MG63 (cell line): ENCODE measurements around the gene DRC3. TPM values are rescaled to one million over a fixed set of nuclear protein-coding genes. Genes with fewer than 3 reads are reported as not detected.

Experiments
- DNase-seq: peaks from one replicate; pipeline ENCODE4 v3.0.0-alpha.2; 2020
- H3K27me3 ChIP-seq: fragments of 250-450 bp; sonication (Bioruptor Pico); 2 replicates; pipeline ENCODE4 v1.5.1; 2020; ENCODE audit warnings: mild to moderate bottlenecking, moderate library complexity
- H3K36me3 ChIP-seq: fragments of 250-450 bp; sonication (Bioruptor Pico); 2 replicates; pipeline ENCODE4 v1.5.1; 2020; ENCODE audit warnings: mild to moderate bottlenecking, moderate library complexity
- H3K4me3 ChIP-seq: fragments of 250-450 bp; sonication (Bioruptor Pico); 2 replicates; pipeline ENCODE4 v1.5.1; 2020; ENCODE audit warnings: mild to moderate bottlenecking, moderate library complexity
- H3K9me3 ChIP-seq: fragments of 250-450 bp; sonication (Bioruptor Pico); 2 replicates; pipeline ENCODE4 v1.5.1; 2020; ENCODE audit warnings: mild to moderate bottlenecking, moderate library complexity
- total RNA-seq: library from RNA; depleted of rRNA; stranded (reverse); fragments of >200 nt; shearing (Covaris generic); gene quantifications from 2 replicates; pipeline ENCODE4 v1.2.3, GENCODE V29; 2014; ENCODE audit warnings: low replicate concordance; rRNA removed

DRC3 gene
- total RNA-seq, 1 experiment from 2014 or later = 1.3 TPM

DNA sequence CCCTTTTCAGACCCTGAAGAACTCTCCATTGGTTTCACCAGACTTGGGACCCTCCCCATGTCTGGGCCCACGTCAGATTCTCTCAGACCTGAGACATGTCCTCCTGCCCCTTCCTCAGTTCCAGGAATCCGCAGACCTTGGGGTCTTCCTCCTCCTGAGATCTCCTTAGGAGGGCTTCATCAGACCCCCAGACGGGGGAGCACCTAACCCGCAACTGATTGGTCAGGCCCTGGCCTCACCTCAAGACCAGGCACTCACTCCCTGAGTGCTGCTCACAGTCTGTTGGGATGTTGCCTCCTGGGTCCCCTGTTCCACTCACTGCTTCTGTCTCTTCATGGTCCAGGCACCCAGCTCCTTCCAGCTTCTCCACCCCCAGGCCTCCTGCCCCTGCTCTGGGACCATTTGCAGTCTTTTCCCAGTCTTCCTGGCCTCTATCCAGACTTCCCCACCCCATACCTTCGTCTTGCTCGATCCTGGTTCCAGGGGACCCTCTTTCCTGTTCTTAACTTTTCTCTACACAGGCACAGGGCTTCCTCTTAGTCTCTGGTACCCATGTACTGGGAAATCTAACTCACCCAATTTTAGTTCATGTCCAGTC is 67.7 kb downstream of the DRC3 start:
- Histone ChIP-seq H3K36me3 (no peaks in the 10 kb centered on the region), H3K27me3 (no peaks in the 10 kb centered on the region), H3K4me3 (peak overlapping the region; percentile 82), H3K9me3 (no peaks in the 10 kb centered on the region)
- no peak for DNase-seq

DNA sequence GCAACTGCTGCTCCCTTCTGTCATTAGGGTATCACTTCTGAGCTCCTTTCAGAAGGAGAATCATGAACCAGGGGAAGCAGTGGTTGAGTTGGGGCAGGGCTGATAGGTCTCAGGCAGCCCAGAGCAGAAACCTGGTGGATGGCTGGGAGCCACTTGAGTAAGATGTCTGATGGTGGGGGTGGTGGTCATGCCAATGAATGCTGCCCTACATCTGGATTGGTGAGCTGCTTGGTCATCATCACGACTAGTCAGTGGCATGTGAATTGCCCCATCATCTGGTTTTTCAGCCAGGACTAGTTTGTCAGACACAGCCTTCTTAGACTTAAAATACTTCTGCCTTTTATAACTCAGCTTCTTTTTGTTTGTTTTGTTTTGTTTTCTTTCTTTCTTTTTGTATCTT is 69.1 kb downstream of the DRC3 start:
- Histone ChIP-seq H3K4me3 (no peak overlapping the region), H3K9me3 (no peaks in the 10 kb centered on the region), H3K36me3 (no peaks in the 10 kb centered on the region), H3K27me3 (no peaks in the 10 kb centered on the region)
- peak; percentile 13 for DNase-seq

DNA sequence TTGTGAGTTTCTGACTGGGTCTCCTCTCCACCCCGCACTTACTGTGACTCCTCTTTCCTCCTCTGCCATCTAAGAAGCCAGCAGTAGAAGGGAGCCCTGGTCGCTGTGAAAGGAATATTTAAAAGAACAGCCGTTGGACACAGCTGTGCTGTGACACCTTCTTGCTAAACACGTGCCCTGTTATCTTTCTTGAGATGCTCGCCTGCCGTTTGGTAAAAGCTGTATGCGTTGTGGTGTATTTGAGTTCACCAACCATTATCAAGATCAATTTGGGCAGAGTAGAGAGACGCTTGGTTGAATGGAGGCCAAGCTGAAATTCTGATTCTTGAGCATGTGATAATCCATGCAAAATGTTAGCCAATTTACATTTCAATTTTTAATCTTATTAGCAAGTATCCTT is 70.3 kb downstream of the DRC3 start:
- H3K27me3 ChIP-seq = no peaks in the 10 kb centered on the region
- no peak overlapping the region for H3K4me3 ChIP-seq
- DNase-seq = no peak
- no peaks in the 10 kb centered on the region for H3K9me3 ChIP-seq
- no peaks in the 10 kb centered on the region for H3K36me3 ChIP-seq

DNA sequence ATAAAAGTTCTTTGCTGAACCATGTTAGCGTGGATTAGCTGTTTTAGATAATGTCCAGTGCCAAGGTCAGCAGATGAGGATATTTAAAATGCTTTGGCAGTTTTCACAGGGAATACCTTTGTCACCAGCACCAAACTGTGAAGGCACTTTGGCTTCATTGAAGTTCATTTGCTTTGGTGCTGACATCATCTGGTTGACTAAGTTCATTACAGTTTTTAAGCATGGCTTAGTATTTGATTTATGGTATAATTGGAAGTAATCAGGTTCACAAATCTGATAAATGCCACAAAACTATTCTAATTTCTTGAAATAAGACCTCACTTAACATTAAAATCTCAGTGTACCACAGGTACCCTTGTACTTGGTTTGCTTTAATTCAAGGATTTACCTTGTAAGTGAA is 70.8 kb downstream of the DRC3 start:
- Histone ChIP-seq H3K4me3 (no peak overlapping the region), H3K36me3 (no peaks in the 10 kb centered on the region), H3K9me3 (no peaks in the 10 kb centered on the region), H3K27me3 (no peaks in the 10 kb centered on the region)
- no peak for DNase-seq

DNA sequence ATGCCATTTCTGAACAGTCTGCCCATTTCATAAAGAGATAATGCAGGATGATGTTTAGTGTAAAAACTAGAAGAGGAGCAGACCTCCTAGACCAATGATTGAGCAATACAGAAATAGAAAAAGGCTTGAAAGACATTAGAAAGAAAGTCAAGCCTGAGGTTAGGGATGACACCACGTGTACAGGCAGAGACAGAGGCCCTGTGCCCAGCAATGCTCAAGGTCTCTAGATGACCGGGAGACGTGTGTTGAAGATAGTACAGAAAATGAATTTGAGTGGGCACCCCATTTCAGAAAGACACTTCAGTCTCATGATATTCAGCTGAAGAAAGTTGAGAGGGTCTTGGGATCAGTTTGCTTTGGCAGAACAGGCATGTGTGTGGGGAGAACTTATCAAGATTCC is 71.9 kb downstream of the DRC3 start:
- H3K36me3 ChIP-seq = no peaks in the 10 kb centered on the region
- H3K27me3 ChIP-seq = no peaks in the 10 kb centered on the region
- H3K9me3 ChIP-seq = no peaks in the 10 kb centered on the region
- no peak overlapping the region for H3K4me3 ChIP-seq
- no peak for DNase-seq

DNA sequence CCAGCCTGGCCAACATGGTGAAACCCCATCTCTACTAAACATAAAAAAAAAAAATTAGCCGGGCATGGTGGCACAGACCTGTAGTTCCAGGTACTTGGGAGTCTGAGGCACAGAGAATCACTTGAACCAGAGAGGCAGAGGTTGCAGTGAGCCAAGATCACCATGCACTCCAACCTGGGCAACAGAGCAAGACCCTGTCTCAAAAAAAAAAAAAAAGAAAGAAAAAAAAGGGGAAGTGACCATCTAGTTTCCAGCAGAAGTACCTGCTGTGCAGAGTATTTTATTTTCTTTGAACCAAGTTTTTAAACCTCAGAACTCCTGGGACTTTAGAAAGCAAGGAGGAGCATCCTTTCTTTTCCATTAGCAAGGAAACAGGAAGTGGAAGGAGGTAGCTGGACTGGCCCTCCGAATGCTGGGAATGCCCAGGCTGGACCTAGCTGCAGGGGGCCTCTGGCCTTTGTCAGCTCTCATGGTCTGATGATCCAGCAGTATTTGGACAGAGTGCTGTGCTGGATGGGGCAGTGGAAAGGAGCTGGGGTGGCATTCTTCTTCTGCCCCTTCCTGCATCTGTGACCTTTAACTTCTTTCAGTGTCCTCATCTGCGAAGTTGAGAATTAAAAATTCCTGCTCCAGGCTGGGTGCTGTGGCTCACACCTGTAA is 73.2 kb downstream of the DRC3 start:
- no peak overlapping the region for H3K4me3 ChIP-seq
- no peaks in the 10 kb centered on the region for H3K36me3 ChIP-seq
- DNase-seq = no peak
- no peaks in the 10 kb centered on the region for H3K9me3 ChIP-seq
- H3K27me3 ChIP-seq = no peaks in the 10 kb centered on the region

DNA sequence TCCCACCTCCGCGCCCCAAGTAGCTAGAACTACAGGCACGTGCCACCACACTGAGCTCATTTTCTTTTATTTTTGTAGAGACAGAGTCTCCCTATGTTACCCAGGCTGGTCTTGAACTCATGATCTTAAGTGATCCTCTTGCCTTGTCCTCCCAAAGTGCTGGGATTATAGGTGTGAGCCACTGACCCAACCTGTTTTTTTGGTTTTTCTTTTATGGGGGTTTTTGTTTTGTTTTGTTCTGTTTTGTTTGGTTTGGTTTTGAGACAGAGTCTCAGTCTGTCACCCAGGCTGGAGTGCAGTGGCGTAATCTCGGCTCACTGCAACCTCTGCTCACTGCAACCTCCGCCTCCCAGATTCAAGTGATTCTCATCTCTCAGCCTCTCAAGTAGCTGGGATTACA is 82.9 kb downstream of the DRC3 start:
- Histone ChIP-seq H3K4me3 (no peak overlapping the region), H3K27me3 (no peaks in the 10 kb centered on the region), H3K36me3 (no peaks in the 10 kb centered on the region; the same call in 1 of the 2 replicates), H3K9me3 (no peaks in the 10 kb centered on the region)
- no peak for DNase-seq

DNA sequence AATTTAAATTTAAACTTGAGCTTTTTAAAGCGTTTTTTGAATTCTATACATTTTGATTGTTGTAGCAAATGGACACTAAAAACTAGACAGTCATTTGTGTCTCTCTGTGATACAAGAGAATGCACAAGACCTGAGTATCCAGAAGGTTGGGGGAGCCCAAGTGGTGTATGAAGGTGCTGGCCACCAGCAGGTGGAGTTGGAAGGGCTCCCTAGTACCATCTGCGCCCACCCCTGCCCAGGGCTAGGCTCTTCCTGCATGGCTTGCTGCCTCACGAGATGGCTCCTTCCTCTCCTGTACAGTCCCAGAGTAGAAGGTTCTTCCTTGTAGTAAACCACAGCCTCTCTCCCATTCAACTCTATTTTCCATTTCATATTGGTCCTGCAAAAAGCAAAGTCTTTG is 83.6 kb downstream of the DRC3 start:
- no peak for DNase-seq
- H3K36me3 ChIP-seq = no peaks in the 10 kb centered on the region; the same call in 1 of the 2 replicates

DNA sequence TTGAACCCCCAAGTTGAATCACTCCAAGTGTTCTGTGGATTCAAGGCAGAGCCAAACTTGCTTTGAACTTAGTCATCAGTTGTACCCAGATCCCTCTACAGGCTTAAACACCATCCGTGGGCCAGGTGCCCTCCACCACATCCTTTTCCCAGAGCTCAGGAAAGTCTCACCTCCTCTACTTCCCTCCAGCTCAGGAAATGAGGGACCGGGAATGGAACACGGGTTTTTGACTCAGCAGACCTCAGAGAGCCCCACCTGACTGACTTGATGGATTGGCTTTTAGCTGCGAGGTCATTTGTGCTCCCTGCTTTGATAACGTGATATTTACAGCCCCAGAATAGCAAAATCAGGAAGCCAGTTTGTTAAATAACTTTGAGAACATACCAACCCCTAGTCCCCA is 86.6 kb downstream of the DRC3 start:
- no peaks in the 10 kb centered on the region; the same call in 1 of the 2 replicates for H3K36me3 ChIP-seq
- no peak for DNase-seq

More for the DNA sequence above, 83.6 kb downstream of the DRC3 start:
- Histone ChIP-seq H3K4me3 (no peak overlapping the region), H3K9me3 (no peaks in the 10 kb centered on the region), H3K27me3 (no peaks in the 10 kb centered on the region)

DNA sequence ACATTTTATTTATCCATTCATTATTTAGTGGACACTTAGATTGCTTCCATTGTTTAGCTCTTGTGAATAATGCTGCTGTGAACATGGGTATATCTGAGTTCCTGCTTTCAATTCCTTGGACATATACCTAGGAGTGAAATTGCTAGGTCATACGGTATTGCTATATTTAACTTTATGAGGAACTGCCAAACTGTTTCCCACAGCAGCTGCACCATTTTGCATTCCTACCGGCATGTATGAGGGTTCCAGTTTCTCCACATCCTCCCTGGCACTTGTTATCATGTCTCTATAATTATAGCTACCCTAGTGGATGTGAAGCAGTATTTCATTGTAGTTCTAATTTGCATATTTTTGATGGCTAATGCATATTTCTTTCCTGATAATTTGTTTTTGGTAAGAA is 91.4 kb downstream of the DRC3 start:
- Histone ChIP-seq H3K27me3 (no peaks in the 10 kb centered on the region), H3K36me3 (no peaks in the 10 kb centered on the region; the same call in 1 of the 2 replicates), H3K4me3 (no peak overlapping the region), H3K9me3 (no peaks in the 10 kb centered on the region)
- DNase-seq = no peak

More for the DNA sequence above, 86.6 kb downstream of the DRC3 start:
- Histone ChIP-seq H3K4me3 (no peak overlapping the region), H3K9me3 (no peaks in the 10 kb centered on the region), H3K27me3 (no peaks in the 10 kb centered on the region)

DNA sequence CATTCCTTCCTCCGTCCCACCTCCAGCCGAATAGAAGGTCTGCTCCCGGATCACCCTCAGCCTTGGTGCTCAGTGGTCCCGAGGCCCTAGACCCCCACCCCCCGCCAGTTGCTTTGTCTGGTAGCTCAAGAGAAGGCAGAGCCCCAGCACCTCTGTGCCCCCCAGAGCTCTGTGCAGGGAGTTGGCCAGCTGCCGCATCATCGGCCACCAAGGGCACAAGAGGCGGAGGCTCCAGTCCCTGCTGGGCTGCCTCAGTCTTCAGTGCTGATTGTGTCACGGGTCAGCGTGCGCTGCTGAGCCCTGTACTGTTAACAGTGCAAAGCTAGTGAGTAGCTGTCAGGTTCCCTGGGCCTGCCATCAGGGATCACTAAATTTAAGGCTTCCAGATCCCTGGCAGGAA is 92.9 kb downstream of the DRC3 start:
- Histone ChIP-seq H3K9me3 (no peaks in the 10 kb centered on the region), H3K36me3 (no peaks in the 10 kb centered on the region), H3K27me3 (no peaks in the 10 kb centered on the region), H3K4me3 (no peak overlapping the region)
- DNase-seq = no peak

Other genes with a start within 250 kb of the DRC3 start
- 36.0 and 59.3 TPM in 2 replicates for gene SREBF1, start 135.9 kb upstream of the DRC3 start, total RNA-seq
- gene TOM1L2, start 462 bp upstream of the DRC3 start, total RNA-seq = 8.3 and 12.8 TPM in 2 replicates
- 12.5 and 39.0 TPM in 2 replicates for gene ATPAF2, start 66.3 kb downstream of the DRC3 start, total RNA-seq
- gene GID4, start 66.5 kb downstream of the DRC3 start, total RNA-seq = 3.2 and 4.2 TPM in 2 replicates
- gene DRG2, start 115.1 kb downstream of the DRC3 start, total RNA-seq = 28.4 and 41.5 TPM in 2 replicates
- not detected in 2 replicates for gene MYO15A, start 135.9 kb downstream of the DRC3 start, total RNA-seq
- 50.5 and 63.5 TPM in 2 replicates for gene ALKBH5, start 211.0 kb downstream of the DRC3 start, total RNA-seq